DND-41 (cell line): Measurements from ENCODE around the gene CCNO.

Experiments
- CTCF ChIP-seq: IDR thresholded peaks from 2 replicates; pipeline ENCODE4 v1.5.1; 2012; ENCODE audit warnings: borderline replicate concordance, low read length, moderate library complexity, mild to moderate bottlenecking; ENCODE audit not compliant: poor library complexity, severe bottlenecking; ENCODE audit errors: extremely low read depth
- EZH2 ChIP-seq: IDR thresholded peaks from 3 replicates; pipeline ENCODE4 v1.6.1; 2012; ENCODE audit warnings: borderline replicate concordance, low read depth, mild to moderate bottlenecking, moderate library complexity, low read length, inconsistent platforms; ENCODE audit not compliant: severe bottlenecking

DNA sequence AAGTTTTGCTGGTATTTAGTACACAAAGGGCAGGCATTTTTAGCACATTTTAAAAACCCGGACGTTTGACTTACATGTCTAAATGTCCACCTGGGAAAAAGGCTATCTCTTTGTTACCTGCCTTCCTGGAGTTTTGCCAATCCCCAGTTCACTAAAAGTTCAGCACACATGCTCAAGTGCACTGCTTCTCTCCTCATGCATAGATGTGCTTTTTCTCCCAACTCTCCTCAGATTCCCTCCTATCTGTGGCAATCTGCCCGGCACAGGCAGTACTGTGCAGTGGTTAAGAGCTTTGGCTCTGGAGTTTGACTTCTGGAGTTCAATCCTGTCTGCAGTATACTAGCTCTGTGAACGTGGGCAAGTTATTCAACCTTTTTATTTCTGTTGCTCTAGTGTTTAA lies 8.3 kb upstream of the CCNO start:
- TF ChIP-seq CTCF (no peak), EZH2 (no peak)
